ENCODE results near the gene ADGRG2. TPM values are rescaled to one million over a fixed set of nuclear protein-coding genes. Genes with fewer than 3 reads are reported as not detected.

The ADGRG2 gene
- total and polyA plus RNA-seq, 5 donors from 2014 or later, result not detected

Other genes with a start within 250 kb of the ADGRG2 start
- gene PHKA2, start 138.4 kb downstream of the ADGRG2 start, total RNA-seq, result 33.8 TPM
- gene PHKA2, start 138.4 kb downstream of the ADGRG2 start, polyA plus RNA-seq, result 1 to 10 TPM; 5.2 to 6.4 (median 6.2) TPM
- gene PDHA1, start 221.5 kb upstream of the ADGRG2 start, total RNA-seq, result 87.6 TPM
- 100 to 1,000 TPM in 1 of 4 donors, 10 to 100 TPM in 3; 50.5 to 103 (median 64.1) TPM for gene PDHA1, start 221.5 kb upstream of the ADGRG2 start, polyA plus RNA-seq